ENCODE measurements around the gene SOX21.
"Not testable (repeated sequence)": the region's sequence is repeated elsewhere in the genome, so short reads cannot be mapped to it uniquely, and the experiment has no call there.

SOX21 gene

GRCh38 chr13:94712287-94712811 is at the start of gene SOX21:
SOX21 (minus strand) TSS chr13:94712545; CDS start chr13:94712049, 496 bp downstream.
- DNase-seq (ENCODE audit: low read depth): no peak

- DNase-seq (ENCODE audit: low read depth): no peak
These were observed 49.1 kb upstream of the SOX21 start for GRCh38 chr13:94761407-94761806.

- DNase-seq (ENCODE audit: low read depth): no peak
These were observed 46.9 kb upstream of the SOX21 start for GRCh38 chr13:94759120-94759728.

GRCh38 chr13:94758436-94758960 is 46.2 kb upstream of the SOX21 start:
- DNase-seq (ENCODE audit: low read depth): no peak

GRCh38 chr13:94753327-94753726 is 41.0 kb upstream of the SOX21 start:
- DNase-seq (ENCODE audit: low read depth): no peak

GRCh38 chr13:94749162-94749561 is 36.8 kb upstream of the SOX21 start:
- DNase-seq (ENCODE audit: low read depth): no peak

GRCh38 chr13:94739235-94739634 is 26.9 kb upstream of the SOX21 start:
- no peak for DNase-seq (ENCODE audit: low read depth)

- no peak for DNase-seq (ENCODE audit: low read depth)
These were observed 18.7 kb upstream of the SOX21 start for GRCh38 chr13:94731028-94731427.

GRCh38 chr13:94729941-94730340 is 17.6 kb upstream of the SOX21 start:
- DNase-seq (ENCODE audit: low read depth): not testable (repeated sequence)

- DNase-seq (ENCODE audit: low read depth): no peak
These were observed 14.1 kb upstream of the SOX21 start for GRCh38 chr13:94726425-94726824.

GRCh38 chr13:94722609-94723345 is 10.4 kb upstream of the SOX21 start:
- DNase-seq (ENCODE audit: low read depth): no peak

GRCh38 chr13:94718697-94719096 is 6.4 kb upstream of the SOX21 start:
- DNase-seq (ENCODE audit: low read depth): not testable (repeated sequence)

- no peak for DNase-seq (ENCODE audit: low read depth)
These were observed 5.6 kb upstream of the SOX21 start for GRCh38 chr13:94717916-94718315.

- no peak for DNase-seq (ENCODE audit: low read depth)
These were observed 3.7 kb upstream of the SOX21 start for GRCh38 chr13:94716016-94716415.

- no peak for DNase-seq (ENCODE audit: low read depth)
These were observed 1.3 kb upstream of the SOX21 start for GRCh38 chr13:94713561-94714182.

- no peak for DNase-seq (ENCODE audit: low read depth)
These were observed 641 bp upstream of the SOX21 start for GRCh38 chr13:94712812-94713560.

GRCh38 chr13:94711561-94712286 is 621 bp downstream of the SOX21 start:
- no peak for DNase-seq (ENCODE audit: low read depth)

- no peak for DNase-seq (ENCODE audit: low read depth)
These were observed 1.3 kb downstream of the SOX21 start for GRCh38 chr13:94710881-94711560.

- no peak for DNase-seq (ENCODE audit: low read depth)
These were observed 2.1 kb downstream of the SOX21 start for GRCh38 chr13:94710065-94710781.

All from CMK (cell line).